Astrocyte (in vitro differentiated cells and primary cell): ENCODE data around the gene MBP. TPM values are rescaled to one million over a fixed set of nuclear protein-coding genes. Genes with fewer than 3 reads are reported as not detected.

ENCODE experiments used
- DNase-seq: peaks from one replicate; pipeline ENCODE4 v3.0.0-alpha.2; 2010; ENCODE audit warnings: low read depth
- FAIRE-seq: peaks from 2 replicates; lab custom pipeline; 2011; peaks lifted over from hg19 to GRCh38; lab: Jason Lieb, UNC
- H2AFZ ChIP-seq: 2 replicates; pipeline ENCODE4 v1.6.0; 2012; ENCODE audit warnings: low read depth, low read length, inconsistent platforms
- H3K27ac ChIP-seq: 2 replicates; pipeline ENCODE4 v1.5.1; 2011; ENCODE audit warnings: low read depth, low read length, inconsistent platforms
- H3K27me3 ChIP-seq: 2 replicates; pipeline ENCODE4 v1.6.0; 2011; ENCODE audit warnings: low read length, inconsistent platforms; ENCODE audit not compliant: insufficient read depth
- H3K36me3 ChIP-seq: 2 replicates; pipeline ENCODE4 v1.5.1; 2011; ENCODE audit warnings: low read length, inconsistent platforms; ENCODE audit not compliant: insufficient read depth
- H3K4me1 ChIP-seq: 2 replicates; pipeline ENCODE4 v1.5.1; 2011; ENCODE audit warnings: low read length, inconsistent platforms; ENCODE audit not compliant: insufficient read depth
- H3K4me2 ChIP-seq: 2 replicates; pipeline ENCODE4 v1.6.0; 2012; ENCODE audit warnings: low read length, inconsistent platforms
- H3K4me3 ChIP-seq: 2 replicates; pipeline ENCODE4 v1.5.1; 2011; ENCODE audit warnings: low read depth, mild to moderate bottlenecking, low read length, inconsistent platforms; ENCODE audit not compliant: insufficient read depth
- H3K79me2 ChIP-seq: 2 replicates; pipeline ENCODE4 v1.6.0; 2012; ENCODE audit warnings: mild to moderate bottlenecking, low read length, inconsistent platforms; ENCODE audit not compliant: insufficient read depth
- H3K9ac ChIP-seq: 2 replicates; pipeline ENCODE4 v1.6.0; 2012; ENCODE audit warnings: mild to moderate bottlenecking, low read length, inconsistent platforms
- H3K9me3 ChIP-seq: 2 replicates; pipeline ENCODE4 v1.5.1; 2012; ENCODE audit warnings: low read depth, mild to moderate bottlenecking, low read length, inconsistent platforms; ENCODE audit not compliant: insufficient read depth
- H4K20me1 ChIP-seq: 2 replicates; pipeline ENCODE4 v1.6.0; 2012; ENCODE audit warnings: low read length, inconsistent platforms; ENCODE audit not compliant: insufficient read depth
- H3K27ac Mint-ChIP-seq: one replicate; pipeline ENCODE4 v1.8.0; 2021; ENCODE audit warnings: mild to moderate bottlenecking, mixed read lengths; ENCODE audit not compliant: unreplicated experiment
- H3K27me3 Mint-ChIP-seq: one replicate; pipeline ENCODE4 v1.8.0; 2021; ENCODE audit warnings: low read depth, mixed read lengths; ENCODE audit not compliant: unreplicated experiment
- H3K36me3 Mint-ChIP-seq: one replicate; pipeline ENCODE4 v1.8.0; 2021; ENCODE audit warnings: low read depth, mixed read lengths; ENCODE audit not compliant: unreplicated experiment
- H3K4me1 Mint-ChIP-seq: one replicate; pipeline ENCODE4 v1.8.0; 2021; ENCODE audit warnings: low read depth, mixed read lengths; ENCODE audit not compliant: unreplicated experiment
- H3K4me3 Mint-ChIP-seq: one replicate; pipeline ENCODE4 v1.8.0; 2021; ENCODE audit warnings: mild to moderate bottlenecking, moderate library complexity, mixed read lengths; ENCODE audit not compliant: unreplicated experiment
- H3K9me3 Mint-ChIP-seq: one replicate; pipeline ENCODE4 v1.8.0; 2021; ENCODE audit warnings: mild to moderate bottlenecking, mixed read lengths; ENCODE audit not compliant: unreplicated experiment
- EZH2 ChIP-seq: IDR thresholded peaks from 2 replicates; pipeline ENCODE4 v1.6.1; 2012; ENCODE audit warnings: mild to moderate bottlenecking, low read length, inconsistent platforms; ENCODE audit not compliant: insufficient read depth
- total RNA-seq: library from RNA; stranded (reverse); gene quantifications from 2 replicates; pipeline ENCODE4 v1.2.1, GENCODE V29; 2021
- TF ChIP-seq, protein P1 (sequence below): IDR thresholded peaks from 2 replicates; pipeline ENCODE4 v1.5.1; 2011; ENCODE audit warnings: low read depth, mild to moderate bottlenecking, inconsistent platforms, low read length, moderate library complexity; ENCODE audit not compliant: insufficient read depth

The MBP gene
- total RNA-seq, 1 donor from 2014 or later: 11.4 TPM

DNA sequence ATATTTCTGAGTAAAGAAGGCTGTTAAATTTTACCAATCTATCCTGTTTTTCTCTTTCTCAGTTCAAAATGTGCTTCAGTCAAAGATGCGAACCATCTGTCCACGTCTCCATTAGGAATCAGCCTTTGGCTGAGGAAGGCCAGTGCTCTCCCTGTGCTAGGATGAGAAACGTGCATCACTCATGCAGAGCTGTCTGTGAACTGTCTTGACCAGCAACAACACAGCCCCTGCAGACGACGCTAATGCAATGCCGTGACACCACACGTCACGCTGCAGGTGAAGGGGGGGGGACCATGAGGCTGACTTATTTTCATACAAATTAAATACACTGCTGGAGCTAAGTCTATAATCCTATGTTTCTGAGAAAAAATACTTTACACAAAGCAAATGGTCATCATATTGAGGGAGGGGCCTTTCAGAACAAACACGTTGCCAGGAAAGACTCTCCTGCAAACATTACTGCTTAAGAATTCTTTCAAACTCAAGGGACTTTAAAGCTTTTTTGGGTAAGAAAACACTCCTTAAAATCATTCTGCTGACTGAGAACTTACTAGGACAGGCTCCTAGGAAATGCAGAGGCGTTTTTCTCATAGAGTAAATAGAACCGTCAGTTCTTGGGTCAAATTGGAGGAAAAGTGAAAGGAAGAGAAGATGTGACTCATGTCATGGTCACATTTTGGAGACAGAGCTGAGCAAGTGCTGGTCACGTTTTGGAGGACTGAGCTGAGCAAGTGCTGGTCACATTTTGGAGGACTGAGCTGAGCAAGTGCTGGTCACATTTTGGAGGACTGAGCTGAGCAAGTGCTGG lies 97.0 kb downstream of the MBP start:
- TF ChIP-seq, protein P1, sequence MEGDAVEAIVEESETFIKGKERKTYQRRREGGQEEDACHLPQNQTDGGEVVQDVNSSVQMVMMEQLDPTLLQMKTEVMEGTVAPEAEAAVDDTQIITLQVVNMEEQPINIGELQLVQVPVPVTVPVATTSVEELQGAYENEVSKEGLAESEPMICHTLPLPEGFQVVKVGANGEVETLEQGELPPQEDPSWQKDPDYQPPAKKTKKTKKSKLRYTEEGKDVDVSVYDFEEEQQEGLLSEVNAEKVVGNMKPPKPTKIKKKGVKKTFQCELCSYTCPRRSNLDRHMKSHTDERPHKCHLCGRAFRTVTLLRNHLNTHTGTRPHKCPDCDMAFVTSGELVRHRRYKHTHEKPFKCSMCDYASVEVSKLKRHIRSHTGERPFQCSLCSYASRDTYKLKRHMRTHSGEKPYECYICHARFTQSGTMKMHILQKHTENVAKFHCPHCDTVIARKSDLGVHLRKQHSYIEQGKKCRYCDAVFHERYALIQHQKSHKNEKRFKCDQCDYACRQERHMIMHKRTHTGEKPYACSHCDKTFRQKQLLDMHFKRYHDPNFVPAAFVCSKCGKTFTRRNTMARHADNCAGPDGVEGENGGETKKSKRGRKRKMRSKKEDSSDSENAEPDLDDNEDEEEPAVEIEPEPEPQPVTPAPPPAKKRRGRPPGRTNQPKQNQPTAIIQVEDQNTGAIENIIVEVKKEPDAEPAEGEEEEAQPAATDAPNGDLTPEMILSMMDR: no peak
- TF ChIP-seq EZH2: no peak
- Histone ChIP-seq H3K27ac (no peak overlapping the region), H3K9me3 (no peaks in the 10 kb centered on the region), H3K4me1 (peaks cover 22% of the 10 kb centered on the region), H3K27me3 (no peaks in the 10 kb centered on the region), H3K4me2 (peak overlapping the region; percentile 71), H2AFZ (no peak overlapping the region), H4K20me1 (no peaks in the 10 kb centered on the region), H3K9ac (peak overlapping the region; percentile 60), H3K4me3 (no peak overlapping the region), H3K36me3 (no peaks in the 10 kb centered on the region), H3K79me2 (no peaks in the 10 kb centered on the region)
- H3K9me3 Mint-ChIP-seq: no peaks in the 10 kb centered on the region
- no peak overlapping the region for H3K27ac Mint-ChIP-seq
- H3K27me3 Mint-ChIP-seq: peaks cover 5% of the 10 kb centered on the region
- peaks cover 6% of the 10 kb centered on the region for H3K4me1 Mint-ChIP-seq
- H3K4me3 Mint-ChIP-seq: no peak overlapping the region
- FAIRE-seq (no peak), DNase-seq (peak; percentile 7)
- peaks cover 2% of the 10 kb centered on the region for H3K36me3 Mint-ChIP-seq

DNA sequence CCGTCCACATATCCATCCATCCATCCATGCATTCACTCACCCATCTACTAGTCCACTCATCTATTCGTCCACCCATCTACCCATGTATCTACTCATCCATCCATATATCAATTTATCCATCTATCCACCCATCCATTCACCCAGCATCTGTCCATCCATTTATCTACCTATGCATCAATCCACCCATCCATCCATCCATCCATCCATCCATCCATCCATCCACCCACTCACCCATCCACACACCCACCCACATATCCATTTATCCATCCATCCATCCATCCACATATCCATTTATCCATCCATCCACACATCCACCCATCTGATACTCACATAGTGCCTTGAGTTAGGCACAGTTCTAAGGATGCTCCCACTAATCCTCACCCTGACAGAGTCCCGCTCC lies 99.0 kb downstream of the MBP start:
- Histone ChIP-seq H3K9ac (no peak overlapping the region), H3K36me3 (no peaks in the 10 kb centered on the region)

DNA sequence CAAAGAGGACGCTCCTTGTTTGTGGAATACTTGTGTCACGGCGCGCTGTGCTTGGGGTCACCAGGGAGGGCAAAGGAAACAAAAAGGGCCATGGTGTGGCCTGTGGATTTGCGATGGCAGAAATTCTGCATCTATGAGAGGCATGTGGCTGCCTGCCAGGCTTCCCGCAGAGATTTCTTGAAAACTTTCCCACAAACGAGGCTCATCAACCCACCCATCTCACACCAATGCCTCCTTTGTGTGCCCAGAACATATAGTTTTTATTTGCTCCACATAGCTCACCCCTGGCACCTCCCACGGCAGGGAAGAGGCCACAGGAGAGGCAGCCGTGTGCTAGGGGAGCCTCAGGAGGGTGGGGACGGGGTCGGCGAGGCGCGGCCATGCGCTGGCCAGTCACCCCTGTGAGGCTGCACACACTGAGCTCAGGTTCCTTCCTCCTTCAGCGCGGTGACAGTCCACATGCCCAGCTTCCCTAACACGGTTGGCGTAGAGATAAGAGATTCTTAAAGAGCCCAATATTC lies 100.3 kb downstream of the MBP start:
- Mint-ChIP-seq H3K4me3 (no peak overlapping the region), H3K4me1 (no peaks in the 10 kb centered on the region), H3K9me3 (no peaks in the 10 kb centered on the region), H3K27me3 (peaks cover 3% of the 10 kb centered on the region), H3K27ac (no peak overlapping the region), H3K36me3 (peaks cover 5% of the 10 kb centered on the region)
- Histone ChIP-seq H3K27ac (no peak overlapping the region), H3K4me1 (peaks cover 15% of the 10 kb centered on the region), H3K36me3 (no peaks in the 10 kb centered on the region), H2AFZ (peak overlapping the region; percentile 37), H3K4me3 (no peak overlapping the region), H4K20me1 (no peaks in the 10 kb centered on the region), H3K79me2 (no peaks in the 10 kb centered on the region), H3K27me3 (no peaks in the 10 kb centered on the region), H3K4me2 (peak overlapping the region; percentile 54), H3K9ac (no peak overlapping the region), H3K9me3 (no peaks in the 10 kb centered on the region)
- DNase-seq (peak; percentile 4), FAIRE-seq (no peak)
- no peak for TF ChIP-seq EZH2
- TF ChIP-seq, protein P1: no peak

More for the DNA sequence above, 99.0 kb downstream of the MBP start:
- no peak for FAIRE-seq
- no peak overlapping the region for H3K4me3 Mint-ChIP-seq
- Histone ChIP-seq H3K4me1 (peaks cover 15% of the 10 kb centered on the region), H3K4me3 (no peak overlapping the region), H3K79me2 (no peaks in the 10 kb centered on the region), H3K4me2 (no peak overlapping the region), H3K27me3 (no peaks in the 10 kb centered on the region), H3K9me3 (no peaks in the 10 kb centered on the region), H3K27ac (no peak overlapping the region), H4K20me1 (no peaks in the 10 kb centered on the region), H2AFZ (no peak overlapping the region)
- H3K36me3 Mint-ChIP-seq: peaks cover 5% of the 10 kb centered on the region
- no peaks in the 10 kb centered on the region for H3K4me1 Mint-ChIP-seq
- peaks cover 5% of the 10 kb centered on the region for H3K27me3 Mint-ChIP-seq
- H3K9me3 Mint-ChIP-seq: no peaks in the 10 kb centered on the region
- no peak for DNase-seq
- no peak overlapping the region for H3K27ac Mint-ChIP-seq
- TF ChIP-seq EZH2: no peak
